HepG2 (cell line): ENCODE results near the gene CIB2. TPM values are rescaled to one million over a fixed set of nuclear protein-coding genes. Genes with fewer than 3 reads are reported as not detected.

Source experiments
- ATAC-seq: fragments of 200-7000 bp; cut with Tn5 transposase; 3 replicates; pipeline ENCODE4 v1.9.1; 2020; ENCODE audit warnings: mild to moderate bottlenecking, moderate library complexity
- BruUV-seq: library from RNA; stranded (reverse); fragments of 400-500 nt; replicated peaks from 2 replicates; lab custom pipeline; 2021; lab: Mats Ljungman, UMichigan
- CTCF ChIA-PET: fragments of 300-600 bp; formaldehyde crosslinking; extraction: SDS; loops from one replicate; lab custom pipeline; 2021; ENCODE audit warnings: low total read pairs, inconsistent platforms, low intra/inter-chr PET ratio; lab: Yijun Ruan, JAX
- POLR2A ChIA-PET: fragments of 350-600 bp; sonication (Branson Sonifier 250); formaldehyde crosslinking; loops from one replicate; lab custom pipeline; 2020; ENCODE audit warnings: antibody characterized with exemption, inconsistent platforms; lab: Yijun Ruan, JAX
- DNase-seq: peaks from one replicate; pipeline ENCODE4 v3.0.0-alpha.2; 2015; ENCODE audit warnings: low spot score
- FAIRE-seq: peaks from 3 replicates; lab custom pipeline; 2011; peaks lifted over from hg19 to GRCh38; lab: Jason Lieb, UNC
- H2AFZ ChIP-seq: one replicate; pipeline ENCODE4 v1.6.1; 2011; ENCODE audit warnings: low read length, inconsistent platforms
- H3K27ac ChIP-seq: fragments of 300-600 bp; 3 replicates; pipeline ENCODE4 v1.8.0; 2011; ENCODE audit warnings: mixed run types, mild to moderate bottlenecking, mixed read lengths, low read length, inconsistent platforms; ENCODE audit not compliant: insufficient read depth; ENCODE audit errors: extremely low read length
- H3K27me3 ChIP-seq, 2 experiments: fragments of 200-600 bp in 1 of 2; 2 replicates in 1 of 2; 3 replicates in 1 of 2; pipeline versions ENCODE4 v1.6.0 to v1.8.0; 2011; ENCODE audit warnings: low read length in 2 of 2, mild to moderate bottlenecking in 2 of 2, moderate library complexity in 2 of 2, inconsistent platforms in 1 of 2; ENCODE audit not compliant: insufficient read depth in 2 of 2, control insufficient read depth in 1 of 2
- H3K36me3 ChIP-seq, 2 experiments: fragments of 200-600 bp in 1 of 2; replicated peaks in 1 of 2; 2 replicates in 1 of 2; 3 replicates in 1 of 2; pipeline versions ENCODE4 v1.5.1 to v1.8.0; 2011; ENCODE audit warnings: low read length in 2 of 2, inconsistent platforms in 1 of 2; ENCODE audit not compliant: insufficient read depth in 2 of 2, control insufficient read depth in 1 of 2
- H3K4me1 ChIP-seq: 2 replicates; pipeline ENCODE4 v1.5.1; 2012; ENCODE audit warnings: low read length, inconsistent platforms; ENCODE audit not compliant: insufficient read depth
- H3K4me2 ChIP-seq: 2 replicates; pipeline ENCODE4 v1.6.0; 2011; ENCODE audit warnings: low read depth, low read length, inconsistent platforms
- H3K4me3 ChIP-seq, 3 experiments: fragments of 200-600 bp in 1 of 3; sonication (generic), shearing (Covaris generic) in 1 of 3; replicated peaks in 1 of 3; 2 replicates each; pipeline ENCODE4 v1.5.1; 2011 to 2016; ENCODE audit warnings: low read length in 3 of 3, inconsistent platforms in 2 of 3, low read depth in 2 of 3, mild to moderate bottlenecking in 2 of 3, control low read depth in 1 of 3, mixed read lengths in 1 of 3; ENCODE audit not compliant: insufficient read depth in 1 of 3
- H3K79me2 ChIP-seq: one replicate; pipeline ENCODE4 v1.6.1; 2011; ENCODE audit warnings: low read length, inconsistent platforms; ENCODE audit not compliant: insufficient read depth
- H3K9ac ChIP-seq: 2 replicates; pipeline ENCODE4 v1.6.0; 2011; ENCODE audit warnings: mild to moderate bottlenecking, low read depth, low read length, inconsistent platforms; ENCODE audit not compliant: insufficient read depth
- H3K9me3 ChIP-seq: 2 replicates; pipeline ENCODE4 v1.5.1; 2012; ENCODE audit warnings: mild to moderate bottlenecking, low read length
- H4K20me1 ChIP-seq: 2 replicates; pipeline ENCODE4 v1.6.0; 2011; ENCODE audit warnings: inconsistent platforms, mild to moderate bottlenecking, low read length, moderate library complexity; ENCODE audit not compliant: insufficient read depth
- ARID2 ChIP-seq: sonication (generic); formaldehyde crosslinking; IDR thresholded peaks from 2 replicates; pipeline ENCODE4 v1.8.1; 2022; ENCODE audit warnings: mild to moderate bottlenecking, missing genetic modification reagents, borderline replicate concordance
- FOSL1 ChIP-seq: sonication (generic); formaldehyde crosslinking; IDR thresholded peaks from 2 replicates; pipeline ENCODE4 v1.9.0; 2021; ENCODE audit warnings: missing genetic modification reagents, borderline replicate concordance
- FOXC1 ChIP-seq: sonication (generic); formaldehyde crosslinking; IDR thresholded peaks from 2 replicates; pipeline ENCODE4 v1.8.0; 2022; ENCODE audit warnings: mild to moderate bottlenecking, missing genetic modification reagents, borderline replicate concordance
- JARID2 ChIP-seq: sonication (generic); formaldehyde crosslinking; IDR thresholded peaks from 2 replicates; pipeline ENCODE4 v1.8.1; 2023; ENCODE audit warnings: missing genetic modification reagents, inconsistent platforms; ENCODE audit not compliant: insufficient replicate concordance
- KLF6 ChIP-seq: IDR thresholded peaks from 2 replicates; pipeline ENCODE4 v1.8.0; 2016; ENCODE audit warnings: missing biosample characterization, missing genetic modification reagents
- POLR2A ChIP-seq, 2 experiments: IDR thresholded peaks; 2 replicates each; pipeline ENCODE4 v1.6.1; 2011; ENCODE audit warnings: low read depth in 2 of 2, low read length in 2 of 2, mild to moderate bottlenecking in 1 of 2, moderate library complexity in 1 of 2; ENCODE audit not compliant: insufficient read depth in 1 of 2
- RARG ChIP-seq: sonication (generic); formaldehyde crosslinking; IDR thresholded peaks from 2 replicates; pipeline ENCODE4 v1.4.0; 2020; ENCODE audit warnings: low read depth, mild to moderate bottlenecking, missing genetic modification reagents
- STAG1 ChIP-seq: sonication (generic); formaldehyde crosslinking; IDR thresholded peaks from 2 replicates; pipeline ENCODE4 v1.4.0; 2020; ENCODE audit warnings: missing genetic modification reagents
- TBP ChIP-seq: sonication (generic); formaldehyde crosslinking; IDR thresholded peaks from 2 replicates; pipeline ENCODE4 v1.5.0; 2020; ENCODE audit warnings: missing genetic modification reagents
- TCF12 ChIP-seq, 2 experiments: fragments of 450-650 bp in 1 of 2; sonication (generic) in 1 of 2; formaldehyde crosslinking in 1 of 2; IDR thresholded peaks; 2 replicates each; pipeline versions ENCODE4 v1.6.1 to v1.8.0; 2017 to 2022; ENCODE audit warnings: antibody characterized with exemption in 1 of 2, mild to moderate bottlenecking in 1 of 2, missing genetic modification reagents in 1 of 2, moderate library complexity in 1 of 2
- ZFP62 ChIP-seq: sonication (generic); formaldehyde crosslinking; IDR thresholded peaks from 2 replicates; pipeline ENCODE4 v1.4.0; 2020; ENCODE audit warnings: missing genetic modification reagents
- ZNF225 ChIP-seq: sonication (generic); formaldehyde crosslinking; IDR thresholded peaks from 2 replicates; pipeline ENCODE4 v1.4.0; 2020; ENCODE audit warnings: mild to moderate bottlenecking, missing genetic modification reagents
- ZNF557 ChIP-seq: sonication (generic); formaldehyde crosslinking; IDR thresholded peaks from 2 replicates; pipeline ENCODE4 v1.4.0; 2020; ENCODE audit warnings: missing genetic modification reagents
- ZNF7 ChIP-seq: IDR thresholded peaks from 2 replicates; pipeline ENCODE4 v1.6.1; 2016; ENCODE audit warnings: missing biosample characterization, missing genetic modification reagents
- ZSCAN31 ChIP-seq: sonication (generic); formaldehyde crosslinking; IDR thresholded peaks from 2 replicates; pipeline ENCODE4 v1.5.0; 2020; ENCODE audit warnings: low read depth, mild to moderate bottlenecking, missing genetic modification reagents
- WGBS: methylation state at CpG from one replicate; pipeline ENCODE4 v1.1.6; 2017; ENCODE audit warnings: low lambda C conversion rate; 5-methylcytosine and 5-hydroxymethylcytosine counted together
- in situ Hi-C: cut with HindIII; loops from 2 replicates; pipeline ENCODE4 v1.10.0; 2017; ENCODE audit warnings: low pct_unique_long_range_greater_than_20kb; ENCODE audit not compliant: extremely low pct_ligation_motif_present
- intact Hi-C: fragments of 100-400 bp; cut with micrococcal nuclease; formaldehyde crosslinking; loops from one replicate; pipeline ENCODE4 v1.10.0; 2022; ENCODE audit not compliant: unreplicated experiment
- polyA plus RNA-seq, 8 experiments: library from polyadenylated mRNA; depleted of rRNA in 3 of 8; stranded (reverse) in 7 of 8; unstranded in 1 of 8; fragments of >200 nt; fragmentation: Illumina TruSeq in 4 of 8; extraction: Trizol in 4 of 8; gene quantifications; 2 replicates each; pipeline versions ENCODE4 v1.2.1 to v1.2.3, GENCODE V29; 2011 to 2016; ENCODE audit warnings: low read depth in 4 of 8, missing spikeins in 1 of 8, mixed read lengths in 1 of 8; ENCODE audit not compliant: insufficient read depth in 1 of 8
- total RNA-seq, 5 experiments: library from RNA; depleted of rRNA; stranded (reverse); fragments of >200 nt; fragmentation: Illumina TruSeq; extraction: Trizol; gene quantifications; 2 replicates each; pipeline ENCODE4 v1.2.3, GENCODE V29; 2016; ENCODE audit warnings: low read depth in 1 of 5
- TF ChIP-seq, protein P1 (sequence below): IDR thresholded peaks from 2 replicates; pipeline ENCODE4 v1.6.1; 2016; ENCODE audit warnings: low read depth
- TF ChIP-seq, protein P2 (sequence below): sonication (generic); formaldehyde crosslinking; IDR thresholded peaks from 2 replicates; pipeline ENCODE4 v1.4.0; 2020; ENCODE audit warnings: missing genetic modification reagents
- TF ChIP-seq, protein P3 (sequence below), 2 experiments: sonication (generic) in 1 of 2; formaldehyde crosslinking in 1 of 2; IDR thresholded peaks; 2 replicates each; pipeline versions ENCODE4 v1.5.1 to v1.6.1; 2011 to 2020; ENCODE audit warnings: borderline replicate concordance in 1 of 2, low read depth in 1 of 2, low read length in 1 of 2, mild to moderate bottlenecking in 1 of 2, missing genetic modification reagents in 1 of 2, moderate library complexity in 1 of 2

The CIB2 gene
- total and polyA plus RNA-seq, 2 of the 13 experiments (the other 11 are each of a cell fraction or from before 2014, with no cell fraction given), result 1.4 to 1.5 TPM

DNA sequence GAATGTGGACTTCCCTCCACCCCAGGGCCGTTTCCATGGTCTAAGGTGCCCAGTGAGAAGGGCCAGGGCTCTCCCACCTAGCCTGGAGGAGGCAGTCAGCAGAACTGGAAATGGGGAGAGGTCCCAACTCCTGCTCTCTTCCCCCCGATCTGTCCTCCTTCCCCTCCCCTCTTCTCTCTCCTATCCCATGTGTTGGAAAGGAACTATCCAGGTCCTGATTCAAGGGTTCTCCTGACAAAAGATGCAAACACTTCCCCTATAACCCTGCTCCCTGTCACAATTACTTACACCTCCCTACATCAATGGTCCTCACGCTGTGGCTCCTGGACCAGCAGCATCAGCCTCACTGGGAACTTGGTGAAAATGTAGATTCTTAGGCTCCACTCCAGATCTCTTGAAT, 6.0 kb downstream of the CIB2 start:
- in situ Hi-C loops, result no loop called here
- BruUV-seq, result no TSS peak

DNA sequence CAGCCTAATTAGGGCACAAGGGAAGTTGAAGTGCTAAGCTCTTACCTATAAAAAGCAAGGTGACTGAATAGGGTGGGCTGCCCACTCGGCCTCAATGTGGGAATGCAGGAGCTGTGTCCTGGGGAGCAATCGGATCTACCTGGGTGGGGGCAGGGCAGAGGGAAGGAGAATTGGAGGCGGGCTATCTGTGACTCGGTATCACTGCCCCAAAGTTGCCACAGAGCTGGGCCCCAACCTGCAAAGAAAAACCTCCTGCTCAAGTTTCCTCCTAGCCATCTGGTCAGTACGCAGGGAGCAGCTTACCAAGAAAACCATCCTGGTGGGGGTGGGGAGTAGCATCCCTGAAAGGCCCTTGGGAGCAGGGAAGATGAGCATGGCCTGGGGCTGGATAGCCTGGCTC, 10.7 kb downstream of the CIB2 start:
- BruUV-seq, result no TSS peak
- Histone ChIP-seq H2AFZ (no peak overlapping the region), H3K4me3 (no peak overlapping the region), H3K4me2 (no peak overlapping the region), H4K20me1 (no peaks in the 10 kb centered on the region), H3K9ac (no peak overlapping the region), H3K79me2 (no peaks in the 10 kb centered on the region), H3K36me3 (no peaks in the 10 kb centered on the region), H3K9me3 (no peaks in the 10 kb centered on the region), H3K4me1 (no peaks in the 10 kb centered on the region), H3K27me3 (peaks cover 2 to 3% of the 10 kb centered on the region in 2 experiments; a peak in 2 of 5 replicates), H3K27ac (no peak overlapping the region)
- ChIA-PET CTCF (no interaction called here), POLR2A (no interaction called here)
- 25% methylated on average over 3 of the region's 5 CpGs for WGBS
- FAIRE-seq (no peak), DNase-seq (no peak), ATAC-seq (no peak)
- in situ Hi-C loops, result no loop called here
- intact Hi-C loops, result no loop called here
- no peak for TF ChIP-seq JARID2 (CRISPR knock-in tag)
- TF ChIP-seq ZNF557, result no peak
- TF ChIP-seq, protein P1, sequence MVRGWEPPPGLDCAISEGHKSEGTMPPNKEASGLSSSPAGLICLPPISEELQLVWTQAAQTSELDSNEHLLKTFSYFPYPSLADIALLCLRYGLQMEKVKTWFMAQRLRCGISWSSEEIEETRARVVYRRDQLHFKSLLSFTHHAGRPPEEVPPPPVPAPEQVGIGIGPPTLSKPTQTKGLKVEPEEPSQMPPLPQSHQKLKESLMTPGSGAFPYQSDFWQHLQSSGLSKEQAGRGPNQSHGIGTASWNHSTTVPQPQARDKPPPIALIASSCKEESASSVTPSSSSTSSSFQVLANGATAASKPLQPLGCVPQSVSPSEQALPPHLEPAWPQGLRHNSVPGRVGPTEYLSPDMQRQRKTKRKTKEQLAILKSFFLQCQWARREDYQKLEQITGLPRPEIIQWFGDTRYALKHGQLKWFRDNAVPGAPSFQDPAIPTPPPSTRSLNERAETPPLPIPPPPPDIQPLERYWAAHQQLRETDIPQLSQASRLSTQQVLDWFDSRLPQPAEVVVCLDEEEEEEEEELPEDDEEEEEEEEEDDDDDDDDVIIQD (CRISPR knock-in tag), result no peak
- no peak for TF ChIP-seq RARG
- TF ChIP-seq ZNF225, result no peak
- TF ChIP-seq, protein P2, sequence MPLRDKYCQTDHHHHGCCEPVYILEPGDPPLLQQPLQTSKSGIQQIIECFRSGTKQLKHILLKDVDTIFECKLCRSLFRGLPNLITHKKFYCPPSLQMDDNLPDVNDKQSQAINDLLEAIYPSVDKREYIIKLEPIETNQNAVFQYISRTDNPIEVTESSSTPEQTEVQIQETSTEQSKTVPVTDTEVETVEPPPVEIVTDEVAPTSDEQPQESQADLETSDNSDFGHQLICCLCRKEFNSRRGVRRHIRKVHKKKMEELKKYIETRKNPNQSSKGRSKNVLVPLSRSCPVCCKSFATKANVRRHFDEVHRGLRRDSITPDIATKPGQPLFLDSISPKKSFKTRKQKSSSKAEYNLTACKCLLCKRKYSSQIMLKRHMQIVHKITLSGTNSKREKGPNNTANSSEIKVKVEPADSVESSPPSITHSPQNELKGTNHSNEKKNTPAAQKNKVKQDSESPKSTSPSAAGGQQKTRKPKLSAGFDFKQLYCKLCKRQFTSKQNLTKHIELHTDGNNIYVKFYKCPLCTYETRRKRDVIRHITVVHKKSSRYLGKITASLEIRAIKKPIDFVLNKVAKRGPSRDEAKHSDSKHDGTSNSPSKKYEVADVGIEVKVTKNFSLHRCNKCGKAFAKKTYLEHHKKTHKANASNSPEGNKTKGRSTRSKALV (CRISPR knock-in tag), result no peak
- TF ChIP-seq TCF12 (IDR thresholded peaks at IDR 0.05), result no peak
- TF ChIP-seq TCF12 (CRISPR knock-in tag; IDR thresholded peaks at IDR 0.05), result no peak
- no peak for TF ChIP-seq ZSCAN31 (CRISPR knock-in tag)

More for the DNA sequence above, 6.0 kb downstream of the CIB2 start:
- H4K20me1 ChIP-seq, result no peaks in the 10 kb centered on the region
- no peak overlapping the region for H3K4me3 ChIP-seq
- H2AFZ ChIP-seq, result no peak overlapping the region
- TF ChIP-seq ZNF7 (CRISPR knock-in tag) (no peak), ARID2 (no peak), KLF6 (CRISPR knock-in tag) (no peak), FOSL1 (CRISPR knock-in tag) (no peak), FOXC1 (CRISPR knock-in tag) (no peak), ZFP62 (CRISPR knock-in tag) (no peak), STAG1 (CRISPR knock-in tag) (no peak), POLR2A (IDR thresholded peaks at IDR 0.05; ENCODE audit: insufficient read depth in 1 of 2, low read depth in 2 of 2, low read length in 2 of 2) (no peak), TBP (CRISPR knock-in tag) (no peak)
- TF ChIP-seq, protein P3, sequence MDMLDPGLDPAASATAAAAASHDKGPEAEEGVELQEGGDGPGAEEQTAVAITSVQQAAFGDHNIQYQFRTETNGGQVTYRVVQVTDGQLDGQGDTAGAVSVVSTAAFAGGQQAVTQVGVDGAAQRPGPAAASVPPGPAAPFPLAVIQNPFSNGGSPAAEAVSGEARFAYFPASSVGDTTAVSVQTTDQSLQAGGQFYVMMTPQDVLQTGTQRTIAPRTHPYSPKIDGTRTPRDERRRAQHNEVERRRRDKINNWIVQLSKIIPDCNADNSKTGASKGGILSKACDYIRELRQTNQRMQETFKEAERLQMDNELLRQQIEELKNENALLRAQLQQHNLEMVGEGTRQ (IDR thresholded peaks at IDR 0.05; ENCODE audit: low read depth, low read length), result no peak
- TF ChIP-seq, protein P3 (CRISPR knock-in tag; IDR thresholded peaks at IDR 0.05; ENCODE audit: borderline replicate concordance), result no peak
- FAIRE-seq (no peak), DNase-seq (no peak), ATAC-seq (no peak)
- H3K27me3 ChIP-seq, result peaks cover 4 to 10% of the 10 kb centered on the region in 2 experiments; a peak in 2 of 5 replicates
- no peak overlapping the region for H3K27ac ChIP-seq
- H3K4me2 ChIP-seq, result no peak overlapping the region
- intact Hi-C loops, result no loop called here
- 52% methylated on average over 2 of the region's 3 CpGs for WGBS
- POLR2A ChIA-PET, result no interaction called here
- H3K79me2 ChIP-seq, result no peaks in the 10 kb centered on the region
- CTCF ChIA-PET, result no interaction called here
- H3K9ac ChIP-seq, result no peak overlapping the region
- no peaks in the 10 kb centered on the region for H3K9me3 ChIP-seq
- H3K4me1 ChIP-seq, result peaks cover 29% of the 10 kb centered on the region
- no peaks in the 10 kb centered on the region for H3K36me3 ChIP-seq
